Left kidney (tissue), 2 donors: Measurements from ENCODE around the gene DNAH7. TPM values are rescaled to one million over a fixed set of nuclear protein-coding genes. Genes with fewer than 3 reads are reported as not detected.

ENCODE experiments used
- DNase-seq: peaks from one replicate; pipeline ENCODE4 v3.0.0-alpha.2; 2013
- polyA plus RNA-seq: library from polyadenylated mRNA; unstranded; fragments of 120-200 nt; gene quantifications from one replicate; pipeline ENCODE4 v1.2.1, GENCODE V29; 2013; ENCODE audit not compliant: insufficient read length

DNAH7 gene
- polyA plus RNA-seq, 1 donor, result 8.8 TPM

GRCh38 chr2:196079052-196079451 lies 10.4 kb upstream of the DNAH7 start:
- DNase-seq, result no peak

DNA sequence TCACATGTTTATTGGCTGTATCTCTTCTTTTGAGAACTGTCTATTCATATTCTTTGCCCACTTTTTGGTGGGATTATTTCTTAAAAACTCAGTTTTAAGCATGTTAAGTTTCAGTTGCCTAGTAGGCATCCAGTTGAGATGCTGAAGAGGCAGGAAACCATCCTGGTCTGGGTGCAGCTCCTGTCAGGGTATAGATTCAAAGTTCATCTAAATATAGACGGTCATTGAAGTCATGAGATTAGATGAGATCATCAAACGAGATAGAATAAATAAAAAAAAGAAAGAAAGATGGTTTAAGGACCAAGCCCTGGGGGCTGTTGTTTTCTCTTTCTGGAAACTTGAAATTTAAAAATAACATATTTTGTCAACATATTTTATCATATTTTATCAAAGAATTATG lies 9.2 kb upstream of the DNAH7 start:
- DNase-seq, result no peak

- no peak for DNase-seq
Observed at GRCh38 chr2:196076778-196077568, 8.3 kb upstream of the DNAH7 start.

DNA sequence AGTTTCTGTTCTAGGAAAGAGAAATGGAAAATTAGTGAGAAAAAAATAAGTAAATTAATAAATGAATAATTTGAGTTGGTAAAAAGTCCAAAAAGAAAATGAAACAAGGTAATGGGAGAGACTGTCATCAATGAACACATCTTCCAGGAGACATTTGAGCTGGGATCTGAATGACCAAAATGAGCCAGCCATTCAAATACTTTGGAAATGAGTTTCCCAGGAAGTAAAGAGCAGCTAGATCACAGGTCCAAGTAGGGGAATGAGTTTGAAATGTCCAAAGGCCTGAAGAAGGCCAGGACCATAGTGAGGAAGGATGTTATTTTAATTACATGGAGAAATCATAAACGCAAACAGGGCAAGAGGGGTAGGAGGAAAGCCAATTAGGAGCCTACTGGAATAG lies 6.6 kb upstream of the DNAH7 start:
- DNase-seq, result no peak

DNA sequence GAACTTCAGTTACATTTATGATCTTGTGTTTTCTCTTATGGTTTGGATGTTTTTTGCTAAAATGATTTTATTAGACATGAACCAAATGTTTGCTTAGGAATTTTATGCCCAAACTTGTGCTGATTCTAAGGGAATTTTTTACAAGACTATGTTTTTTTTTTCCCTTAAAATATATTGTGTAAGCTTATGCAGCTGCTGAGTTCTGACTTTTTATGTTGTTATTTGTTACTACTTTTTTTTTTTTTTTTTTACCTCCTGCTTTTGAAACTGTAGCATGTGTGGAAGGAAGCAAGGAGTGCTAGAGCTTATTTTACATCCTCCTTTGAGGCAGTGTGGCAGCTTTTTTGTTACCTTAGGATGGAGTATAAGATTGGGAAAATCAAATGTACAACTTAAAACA lies 6.0 kb upstream of the DNAH7 start:
- no peak for DNase-seq

DNA sequence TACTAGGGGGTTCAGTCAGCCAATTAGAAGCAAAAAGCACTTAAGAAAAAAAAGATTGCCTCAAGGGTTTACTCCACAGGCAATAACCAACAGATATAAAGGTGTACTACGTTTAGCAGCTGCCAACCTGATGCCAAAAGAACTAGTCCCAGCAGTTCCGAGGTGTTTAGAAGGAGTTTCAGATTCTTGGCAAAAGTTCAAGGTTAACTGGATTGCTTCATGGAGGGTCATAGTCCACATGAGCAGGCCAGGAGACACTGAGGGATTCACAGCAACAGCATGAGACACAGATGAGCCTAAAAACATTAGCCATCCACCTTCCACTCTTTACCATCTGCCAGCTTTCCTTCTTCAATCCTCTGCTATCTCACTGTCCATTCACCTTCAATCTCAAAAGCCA lies 4.9 kb upstream of the DNAH7 start:
- DNase-seq, result no peak

- no peak for DNase-seq
Observed at GRCh38 chr2:196067088-196067382, 1.6 kb downstream of the DNAH7 start.

DNA sequence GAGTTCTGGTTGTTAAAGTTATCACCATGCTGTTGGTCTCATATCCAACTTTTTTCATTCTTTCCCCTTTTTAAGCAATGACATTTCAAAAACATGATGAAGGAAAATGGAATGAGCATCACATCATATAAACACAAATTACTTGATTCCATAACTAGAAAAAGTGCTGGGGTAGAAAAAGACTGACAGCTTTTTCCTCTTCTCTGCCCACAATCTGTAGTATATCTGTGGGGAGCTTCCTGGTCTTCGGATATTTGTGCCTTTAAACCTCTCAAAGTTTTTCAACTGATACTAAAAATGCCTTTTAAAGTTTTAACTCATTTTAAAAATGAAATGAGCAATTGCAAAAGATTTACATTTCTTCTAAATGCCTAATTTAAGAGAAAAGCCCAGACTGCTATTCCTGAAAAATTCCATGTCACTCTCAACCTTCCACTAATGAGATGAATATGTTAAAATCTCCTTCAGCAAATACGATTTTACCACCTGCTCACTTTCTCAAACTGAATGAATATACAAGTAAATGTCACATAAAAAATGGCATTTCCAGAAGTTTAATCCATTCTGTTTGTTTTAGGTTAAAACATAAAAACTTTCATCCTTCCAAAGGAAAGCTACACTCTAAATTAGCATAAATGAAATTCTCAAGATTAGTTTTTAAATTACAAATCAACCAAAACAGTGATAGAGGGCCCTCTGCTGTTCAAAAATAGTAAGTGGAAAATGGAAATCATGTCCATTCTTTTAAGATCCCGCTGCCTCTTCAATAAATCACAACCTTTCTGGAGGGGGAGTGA lies 2.1 kb downstream of the DNAH7 start:
- DNase-seq, result peak; percentile 29

DNA sequence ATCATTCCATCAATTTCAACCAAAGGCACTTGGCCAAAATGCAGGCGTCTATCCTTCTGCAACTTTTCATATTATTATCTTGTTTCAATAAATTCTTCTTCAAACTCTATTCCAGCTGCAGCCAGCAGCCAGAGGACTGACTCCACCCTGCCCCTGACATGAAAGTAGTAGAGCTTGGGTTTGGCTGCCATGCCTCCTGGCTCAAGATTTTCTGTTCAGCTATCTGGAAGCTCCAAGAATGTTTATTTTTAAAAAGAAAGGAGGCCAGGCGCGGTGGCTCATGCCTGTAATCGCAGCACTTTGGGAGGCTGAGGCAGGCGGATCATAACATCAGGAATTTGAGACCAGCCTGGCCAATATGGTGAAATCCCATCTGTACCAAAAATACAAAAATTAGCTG lies 4.9 kb downstream of the DNAH7 start:
- DNase-seq, result no peak

- no peak for DNase-seq
Observed at GRCh38 chr2:196059491-196059960, 9.1 kb downstream of the DNAH7 start.

- no peak for DNase-seq
Observed at GRCh38 chr2:196054631-196055030, 14.0 kb downstream of the DNAH7 start.

DNA sequence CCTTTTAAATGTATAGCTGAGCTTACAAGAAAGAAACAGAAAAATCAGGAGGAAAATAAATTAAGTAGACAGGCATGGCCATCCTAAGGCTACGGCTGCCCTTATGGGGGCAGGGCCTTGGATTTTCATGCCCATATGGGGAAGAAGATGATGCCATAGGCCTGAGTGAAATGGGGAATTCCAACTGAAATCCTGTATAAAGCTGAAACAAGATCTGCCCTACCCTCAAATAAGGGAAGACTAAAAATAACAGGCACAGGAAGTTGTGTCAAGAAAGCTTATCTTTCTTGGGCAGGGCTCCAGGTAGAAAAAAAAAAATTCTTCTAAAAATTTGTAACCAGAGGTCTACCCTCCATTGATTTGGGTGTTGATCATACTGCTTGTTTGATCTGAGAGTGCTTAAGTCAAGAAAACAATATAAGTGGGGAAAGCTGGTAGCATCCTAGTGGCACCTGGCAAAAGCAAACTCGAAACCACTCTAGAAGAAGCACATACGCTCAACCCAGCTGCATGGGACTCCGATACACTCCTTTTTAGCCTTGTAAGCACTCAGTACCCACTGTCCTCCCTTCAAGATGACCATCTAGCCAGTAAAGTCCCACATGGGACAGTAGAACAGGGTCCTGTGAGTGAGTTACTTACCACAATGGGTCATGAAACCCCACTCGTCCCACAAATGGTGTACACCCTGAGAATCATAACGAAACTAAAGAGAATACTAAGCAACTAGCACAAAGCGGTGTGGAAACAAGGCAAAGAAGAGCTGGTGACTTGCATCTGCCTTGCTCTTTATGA lies 22.3 kb downstream of the DNAH7 start:
- no peak for DNase-seq

GRCh38 chr2:196041786-196042185 lies 26.9 kb downstream of the DNAH7 start:
- no peak for DNase-seq

DNA sequence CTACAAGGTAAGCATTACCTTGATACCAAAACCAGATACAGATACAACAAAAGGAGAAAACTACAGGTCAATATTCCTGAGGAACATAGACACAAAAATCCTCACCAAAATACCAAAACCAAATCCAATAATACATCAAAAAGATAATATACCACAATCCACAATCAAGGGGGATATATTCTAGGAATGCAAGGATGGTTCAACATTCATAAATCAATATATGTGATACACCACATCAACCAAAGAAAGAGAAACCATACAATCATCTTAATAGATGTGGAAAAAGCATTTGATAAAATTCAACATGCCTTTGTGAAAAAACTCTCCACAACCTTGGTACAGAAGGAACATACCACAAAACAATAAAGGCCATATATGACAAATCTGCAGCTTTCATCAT lies 28.4 kb downstream of the DNAH7 start:
- DNase-seq, result no peak

DNA sequence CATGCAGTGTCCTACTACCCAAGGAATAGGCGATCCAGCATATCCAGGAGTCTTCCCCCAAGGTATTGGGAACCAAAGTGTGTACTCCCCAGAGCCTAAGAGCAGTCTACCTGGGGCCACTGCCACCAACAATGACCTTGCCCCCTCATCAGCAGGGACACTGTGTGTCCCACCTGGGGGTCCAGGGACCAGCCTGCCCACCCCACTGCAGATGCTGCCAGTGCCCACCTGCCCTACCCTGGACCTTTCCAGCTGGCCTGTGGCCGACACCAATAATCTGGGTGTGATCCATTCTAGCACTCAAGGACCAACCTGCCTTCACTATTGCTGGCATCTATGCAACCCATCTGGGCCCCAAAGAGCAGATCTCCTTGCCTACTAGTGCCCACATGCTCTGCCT lies 32.2 kb downstream of the DNAH7 start:
- no peak for DNase-seq

DNA sequence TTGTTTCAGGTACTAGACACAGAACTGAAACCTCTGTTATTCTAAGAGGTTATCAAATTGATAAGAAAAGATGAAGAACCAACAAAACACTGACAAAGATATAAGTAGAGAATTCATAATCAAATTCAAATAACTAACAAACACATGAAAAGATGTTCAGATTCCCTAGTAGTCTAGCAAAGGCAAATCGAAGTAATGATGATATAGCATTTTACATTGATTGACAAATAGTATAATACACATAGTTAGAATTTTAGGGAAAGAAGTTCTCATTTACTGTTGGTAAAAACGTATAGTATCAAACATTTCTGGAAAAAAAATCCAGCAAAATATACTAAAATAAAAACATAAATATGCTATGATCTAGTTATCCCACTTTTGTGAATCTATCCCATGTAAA lies 50.6 kb downstream of the DNAH7 start:
- DNase-seq, result no peak

DNA sequence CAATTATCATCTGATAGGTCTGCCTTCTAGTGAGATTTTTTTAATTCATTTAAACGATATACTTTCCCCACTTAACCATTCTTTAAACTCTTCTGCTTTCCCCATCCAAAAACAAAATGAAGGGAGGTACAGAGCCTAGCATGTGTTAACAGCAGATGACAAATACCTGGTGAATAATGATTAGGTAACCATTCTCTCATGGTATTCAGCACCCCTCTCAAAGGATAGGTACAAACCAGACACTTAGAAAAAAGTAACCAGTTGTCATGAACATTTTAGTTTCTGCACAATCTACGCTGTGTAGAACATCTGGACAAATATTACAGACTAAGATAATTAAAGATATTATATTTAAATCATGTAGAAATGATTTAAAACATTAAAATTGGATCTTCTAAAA lies 56.3 kb downstream of the DNAH7 start:
- no peak for DNase-seq

DNA sequence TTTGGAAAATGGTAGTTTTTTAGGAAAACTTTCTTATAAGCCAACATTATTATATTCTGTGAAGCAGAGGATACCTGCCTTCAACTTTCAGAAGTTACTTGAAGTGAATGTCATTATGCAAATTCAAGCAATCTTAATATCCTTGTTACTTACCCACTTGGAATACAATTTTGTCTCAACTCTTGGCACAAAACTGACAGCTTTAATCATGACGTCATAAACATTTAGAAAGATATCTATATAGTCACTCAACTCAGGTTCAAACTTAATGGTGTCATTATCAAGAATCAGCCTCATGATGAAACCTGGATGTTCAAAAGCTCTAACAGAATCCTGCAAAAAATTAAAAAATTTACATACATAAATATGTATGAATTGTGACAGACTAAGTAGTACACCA lies 68.1 kb downstream of the DNAH7 start:
- no peak for DNase-seq

- DNase-seq, result no peak
Observed at GRCh38 chr2:195998070-195998469, 70.6 kb downstream of the DNAH7 start.

DNA sequence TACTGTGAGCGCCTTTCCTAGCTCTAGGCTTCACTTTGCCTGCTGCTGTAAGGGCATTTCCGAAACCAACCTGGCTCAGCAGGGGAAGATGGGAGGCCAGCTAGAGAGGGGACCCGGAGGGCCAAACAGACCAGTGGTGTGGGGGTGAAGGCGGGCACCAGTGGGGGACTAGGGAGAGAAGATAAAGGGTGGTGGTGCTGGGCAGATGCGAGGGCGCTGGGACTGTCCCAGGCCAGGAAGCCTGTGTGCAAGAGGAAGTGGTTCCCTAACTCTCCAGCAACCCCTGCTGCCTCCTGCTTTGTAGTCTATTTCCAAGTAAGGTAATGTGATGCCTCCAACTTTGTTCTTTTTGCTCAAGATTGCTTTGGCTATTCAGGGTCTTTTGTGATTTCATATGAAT lies 73.1 kb downstream of the DNAH7 start:
- no peak for DNase-seq

DNA sequence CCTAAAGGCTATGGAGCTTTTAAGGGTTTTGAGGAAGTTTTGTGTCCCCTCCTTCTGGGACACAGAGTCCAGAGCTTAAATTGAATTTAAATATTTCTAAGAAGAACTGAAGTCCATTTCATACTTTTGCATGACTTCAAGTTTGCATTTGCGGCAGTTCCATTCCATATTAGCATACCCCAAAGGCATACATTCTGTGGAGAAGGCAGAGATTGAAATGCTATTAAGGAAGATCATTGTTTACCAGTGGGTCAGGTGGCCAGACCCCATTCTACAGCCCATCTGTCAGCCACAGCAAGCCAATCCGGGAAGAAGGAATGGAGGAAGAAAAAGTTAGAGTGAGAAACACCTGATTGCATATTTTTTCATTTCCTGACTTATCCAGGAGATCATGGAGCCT lies 75.0 kb downstream of the DNAH7 start:
- DNase-seq, result no peak

DNA sequence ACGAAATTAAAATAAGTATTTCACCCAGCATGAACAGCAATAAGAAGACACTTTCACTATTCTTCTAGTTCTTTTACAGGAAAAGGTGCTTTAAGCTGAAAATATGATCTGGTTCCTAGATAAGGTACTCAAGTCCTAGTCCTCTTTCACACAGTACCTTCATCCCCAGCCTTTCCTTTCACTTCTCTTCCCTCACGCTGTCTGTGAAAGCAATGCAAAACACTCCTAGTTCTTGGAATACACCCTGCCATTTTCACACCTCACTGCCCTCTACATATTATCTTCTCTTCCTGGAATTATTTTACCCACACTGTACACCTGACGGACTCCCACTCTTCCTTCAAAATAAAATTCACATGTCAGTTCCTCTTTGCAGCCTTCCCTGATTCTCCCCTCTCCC lies 82.9 kb downstream of the DNAH7 start:
- DNase-seq, result no peak
